Ishikawa (cell line): ENCODE measurements around the gene USP22.

Source experiments
- CEBPB ChIP-seq: IDR thresholded peaks from 2 replicates; pipeline ENCODE4 v1.6.1; 2012
- CREB1 ChIP-seq: IDR thresholded peaks from 2 replicates; pipeline ENCODE4 v1.6.1; 2012; ENCODE audit warnings: low read depth
- EGR1 ChIP-seq: IDR thresholded peaks from 2 replicates; pipeline ENCODE4 v1.6.1; 2012
- EP300 ChIP-seq: IDR thresholded peaks from 2 replicates; pipeline ENCODE4 v1.6.1; 2012; ENCODE audit warnings: borderline replicate concordance
- FOXM1 ChIP-seq: IDR thresholded peaks from 2 replicates; pipeline ENCODE4 v1.6.1; 2012; ENCODE audit warnings: low read depth, borderline replicate concordance
- NFIC ChIP-seq: IDR thresholded peaks from 2 replicates; pipeline ENCODE4 v1.6.1; 2012
- RAD21 ChIP-seq: IDR thresholded peaks from 2 replicates; pipeline ENCODE4 v1.6.1; 2012; ENCODE audit warnings: low read depth
- TAF1 ChIP-seq: IDR thresholded peaks from 2 replicates; pipeline ENCODE4 v1.6.1; 2012; ENCODE audit warnings: low read depth, mild to moderate bottlenecking
- TCF12 ChIP-seq: IDR thresholded peaks from 2 replicates; pipeline ENCODE4 v1.6.1; 2012; ENCODE audit warnings: low read depth
- TEAD4 ChIP-seq: IDR thresholded peaks from 2 replicates; pipeline ENCODE4 v1.6.1; 2012
- YY1 ChIP-seq: IDR thresholded peaks from 2 replicates; pipeline ENCODE4 v1.6.1; 2012; ENCODE audit warnings: low read depth
- ZBTB7A ChIP-seq: IDR thresholded peaks from 2 replicates; pipeline ENCODE4 v1.6.1; 2012; ENCODE audit warnings: low read depth
- TF ChIP-seq, protein P1 (sequence below): IDR thresholded peaks from 2 replicates; pipeline ENCODE4 v1.6.1; 2012; ENCODE audit warnings: low read depth, mild to moderate bottlenecking
- TF ChIP-seq, protein P2 (sequence below): IDR thresholded peaks from 2 replicates; pipeline ENCODE4 v1.6.1; 2012
- TF ChIP-seq, protein P3 (sequence below): IDR thresholded peaks from 2 replicates; pipeline ENCODE4 v1.6.1; 2012

The USP22 gene

DNA sequence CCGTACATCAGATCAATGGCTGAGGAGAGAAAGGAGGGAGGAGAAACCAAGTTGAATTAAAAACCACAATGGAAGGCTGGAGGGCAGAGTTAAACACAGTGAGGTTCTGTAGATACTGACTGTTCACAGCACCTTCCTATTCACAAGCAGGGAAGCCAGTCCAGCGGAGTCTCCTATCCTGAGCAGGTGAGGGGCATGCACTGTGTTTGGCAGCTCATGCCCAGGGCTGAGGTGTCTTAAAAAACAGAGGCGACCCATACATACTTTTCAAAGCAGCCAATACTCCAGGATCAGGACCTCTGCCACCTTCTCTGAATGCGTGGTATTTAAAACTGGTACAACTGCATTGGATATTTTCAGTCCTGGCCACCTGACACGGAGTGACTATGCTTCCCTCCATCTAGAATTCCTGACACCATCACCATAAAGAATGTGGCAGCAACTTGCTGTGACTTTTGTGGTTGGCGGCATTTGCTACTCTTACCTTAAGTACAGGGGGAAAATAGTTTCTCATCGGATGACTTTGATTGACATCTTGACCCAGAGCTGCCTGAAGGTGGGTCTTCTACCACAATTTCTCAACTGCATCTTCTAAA is 21.5 kb downstream of the USP22 start:
- TF ChIP-seq TEAD4 = no peak
- TF ChIP-seq CREB1 = no peak
- TF ChIP-seq, protein P1, sequence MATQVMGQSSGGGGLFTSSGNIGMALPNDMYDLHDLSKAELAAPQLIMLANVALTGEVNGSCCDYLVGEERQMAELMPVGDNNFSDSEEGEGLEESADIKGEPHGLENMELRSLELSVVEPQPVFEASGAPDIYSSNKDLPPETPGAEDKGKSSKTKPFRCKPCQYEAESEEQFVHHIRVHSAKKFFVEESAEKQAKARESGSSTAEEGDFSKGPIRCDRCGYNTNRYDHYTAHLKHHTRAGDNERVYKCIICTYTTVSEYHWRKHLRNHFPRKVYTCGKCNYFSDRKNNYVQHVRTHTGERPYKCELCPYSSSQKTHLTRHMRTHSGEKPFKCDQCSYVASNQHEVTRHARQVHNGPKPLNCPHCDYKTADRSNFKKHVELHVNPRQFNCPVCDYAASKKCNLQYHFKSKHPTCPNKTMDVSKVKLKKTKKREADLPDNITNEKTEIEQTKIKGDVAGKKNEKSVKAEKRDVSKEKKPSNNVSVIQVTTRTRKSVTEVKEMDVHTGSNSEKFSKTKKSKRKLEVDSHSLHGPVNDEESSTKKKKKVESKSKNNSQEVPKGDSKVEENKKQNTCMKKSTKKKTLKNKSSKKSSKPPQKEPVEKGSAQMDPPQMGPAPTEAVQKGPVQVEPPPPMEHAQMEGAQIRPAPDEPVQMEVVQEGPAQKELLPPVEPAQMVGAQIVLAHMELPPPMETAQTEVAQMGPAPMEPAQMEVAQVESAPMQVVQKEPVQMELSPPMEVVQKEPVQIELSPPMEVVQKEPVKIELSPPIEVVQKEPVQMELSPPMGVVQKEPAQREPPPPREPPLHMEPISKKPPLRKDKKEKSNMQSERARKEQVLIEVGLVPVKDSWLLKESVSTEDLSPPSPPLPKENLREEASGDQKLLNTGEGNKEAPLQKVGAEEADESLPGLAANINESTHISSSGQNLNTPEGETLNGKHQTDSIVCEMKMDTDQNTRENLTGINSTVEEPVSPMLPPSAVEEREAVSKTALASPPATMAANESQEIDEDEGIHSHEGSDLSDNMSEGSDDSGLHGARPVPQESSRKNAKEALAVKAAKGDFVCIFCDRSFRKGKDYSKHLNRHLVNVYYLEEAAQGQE = no peak
- TF ChIP-seq, protein P2, sequence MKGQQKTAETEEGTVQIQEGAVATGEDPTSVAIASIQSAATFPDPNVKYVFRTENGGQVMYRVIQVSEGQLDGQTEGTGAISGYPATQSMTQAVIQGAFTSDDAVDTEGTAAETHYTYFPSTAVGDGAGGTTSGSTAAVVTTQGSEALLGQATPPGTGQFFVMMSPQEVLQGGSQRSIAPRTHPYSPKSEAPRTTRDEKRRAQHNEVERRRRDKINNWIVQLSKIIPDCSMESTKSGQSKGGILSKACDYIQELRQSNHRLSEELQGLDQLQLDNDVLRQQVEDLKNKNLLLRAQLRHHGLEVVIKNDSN = no peak
- TF ChIP-seq EP300 = no peak
- TF ChIP-seq EGR1 = no peak
- no peak for TF ChIP-seq TCF12
- TF ChIP-seq CEBPB = no peak
- TF ChIP-seq, protein P3, sequence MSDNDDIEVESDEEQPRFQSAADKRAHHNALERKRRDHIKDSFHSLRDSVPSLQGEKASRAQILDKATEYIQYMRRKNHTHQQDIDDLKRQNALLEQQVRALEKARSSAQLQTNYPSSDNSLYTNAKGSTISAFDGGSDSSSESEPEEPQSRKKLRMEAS = no peak
- TF ChIP-seq ZBTB7A = no peak
- no peak for TF ChIP-seq NFIC
- TF ChIP-seq YY1 = no peak
- TF ChIP-seq FOXM1 = no peak
- no peak for TF ChIP-seq TAF1
- no peak for TF ChIP-seq RAD21

DNA sequence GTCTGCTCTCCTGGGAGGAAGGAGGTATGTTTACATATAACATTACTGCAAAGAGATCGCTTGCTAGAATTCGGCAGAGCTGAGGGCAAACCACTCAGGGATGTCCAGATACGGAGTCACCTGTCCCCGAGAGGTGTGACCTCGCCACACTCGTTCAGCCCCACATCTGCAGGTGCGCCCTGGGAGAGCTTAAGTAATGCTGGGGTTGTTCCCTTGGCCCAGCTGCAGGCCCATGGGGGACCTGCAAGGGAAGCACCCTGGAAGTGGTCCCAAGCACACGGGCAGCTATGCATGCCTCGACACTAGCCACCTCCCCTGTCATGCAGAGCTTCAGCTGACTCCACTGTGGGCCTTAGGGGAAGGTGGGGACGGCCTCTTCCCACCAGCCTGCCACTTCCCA is 22.2 kb downstream of the USP22 start:
- no peak for TF ChIP-seq TCF12
- TF ChIP-seq EP300 = no peak
- TF ChIP-seq ZBTB7A = no peak
- TF ChIP-seq YY1 = no peak
- TF ChIP-seq, protein P1 = no peak
- TF ChIP-seq CEBPB = no peak
- no peak for TF ChIP-seq FOXM1
- no peak for TF ChIP-seq NFIC
- TF ChIP-seq CREB1 = no peak
- TF ChIP-seq RAD21 = no peak
- TF ChIP-seq, protein P2 = no peak
- TF ChIP-seq EGR1 = no peak
- TF ChIP-seq, protein P3 = no peak

DNA sequence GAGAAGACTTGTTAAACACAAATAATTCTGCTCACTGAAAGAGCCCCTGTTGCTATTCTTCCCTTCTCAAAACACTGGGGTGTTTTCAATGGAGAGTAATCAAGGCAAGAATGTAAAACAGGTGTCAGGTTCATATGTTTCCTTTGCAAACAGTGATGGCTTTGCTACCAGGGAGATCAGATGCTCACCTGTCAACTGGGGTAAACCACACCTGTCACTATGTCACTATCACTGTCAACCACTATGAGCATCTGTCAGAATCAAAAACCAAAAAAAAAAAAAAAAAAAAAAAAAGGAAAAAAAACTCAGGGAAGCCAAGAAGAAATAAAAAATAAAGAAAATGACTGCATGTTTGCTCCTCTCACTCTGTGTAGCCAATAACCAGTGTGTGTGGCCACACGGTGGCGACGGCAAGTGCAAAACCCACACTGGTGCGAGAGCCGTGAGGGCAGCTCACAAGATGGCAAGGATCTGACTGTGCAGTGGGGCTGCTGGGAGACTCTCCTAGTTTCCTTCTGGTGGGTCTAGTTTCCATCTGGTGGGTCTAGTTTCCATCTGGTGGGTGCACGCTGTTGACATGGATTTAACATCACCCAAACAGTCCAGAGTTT is 22.7 kb downstream of the USP22 start:
- TF ChIP-seq FOXM1 = no peak
- TF ChIP-seq EGR1 = no peak
- TF ChIP-seq RAD21 = no peak
- no peak for TF ChIP-seq NFIC
- TF ChIP-seq, protein P3 = no peak
- TF ChIP-seq, protein P1 = no peak
- no peak for TF ChIP-seq TCF12
- no peak for TF ChIP-seq TEAD4
- TF ChIP-seq TAF1 = no peak
- no peak for TF ChIP-seq CREB1
- no peak for TF ChIP-seq CEBPB
- TF ChIP-seq EP300 = no peak
- no peak for TF ChIP-seq ZBTB7A
- TF ChIP-seq YY1 = no peak
- TF ChIP-seq, protein P2 = no peak

DNA sequence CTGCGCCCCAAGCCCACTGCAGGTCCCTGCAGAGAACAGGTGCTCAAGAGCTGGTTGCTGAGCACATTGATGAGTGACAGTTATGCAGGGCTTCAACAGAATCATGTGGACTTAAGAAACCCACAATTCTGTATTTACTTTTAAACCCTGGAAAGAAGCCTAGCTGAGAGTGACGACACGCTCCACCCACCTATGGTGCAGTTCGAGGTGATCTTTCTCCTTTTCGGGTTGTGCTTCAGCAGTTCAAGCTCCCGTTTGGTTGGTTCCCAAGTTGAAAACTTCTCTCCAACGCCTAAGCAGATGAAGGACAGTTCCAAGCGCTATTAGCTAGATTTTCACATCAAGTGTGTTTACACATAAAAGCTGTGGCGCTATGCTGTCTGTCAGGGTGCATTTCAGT is 23.9 kb downstream of the USP22 start:
- TF ChIP-seq CEBPB (no peak), RAD21 (no peak), TCF12 (no peak), TEAD4 (no peak), CREB1 (no peak), TAF1 (no peak), NFIC (no peak), EP300 (no peak), FOXM1 (no peak), EGR1 (no peak), ZBTB7A (no peak)
- TF ChIP-seq, protein P3 = no peak
